GM12875 (cell line): ENCODE results near the gene LDLRAD2.

Experiments used
- H3K4me3 ChIP-seq: one replicate; pipeline ENCODE4 v1.5.1; 2011; ENCODE audit warnings: low read depth, low read length, control low read depth
- TF ChIP-seq, protein P1 (sequence below): IDR thresholded peaks from 2 replicates; pipeline ENCODE4 v1.5.1; 2011; ENCODE audit warnings: low read depth, mild to moderate bottlenecking, control low read depth, inconsistent platforms, low read length, moderate library complexity, borderline replicate concordance; ENCODE audit not compliant: insufficient read depth

The LDLRAD2 gene

DNA sequence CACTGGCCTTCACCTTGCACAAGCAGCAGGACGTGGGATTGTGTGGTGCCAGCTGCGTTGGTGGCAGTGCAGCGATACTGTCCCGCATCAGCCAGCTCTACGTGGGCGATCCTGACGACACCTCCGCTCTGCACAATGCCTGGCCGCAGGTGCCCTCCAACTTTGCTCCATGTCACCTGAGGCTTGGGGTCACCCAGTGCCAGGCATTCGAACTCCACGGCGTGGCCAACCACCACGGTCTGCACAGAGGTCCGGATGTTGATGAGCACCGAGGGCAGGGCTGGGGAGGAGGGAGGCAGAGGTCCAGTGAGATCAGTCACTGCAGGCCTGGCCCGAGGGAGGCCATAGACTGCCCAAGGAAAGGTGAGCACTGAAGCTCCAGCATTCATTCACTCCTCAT is 22.6 kb downstream of the LDLRAD2 start:
- TF ChIP-seq, protein P1, sequence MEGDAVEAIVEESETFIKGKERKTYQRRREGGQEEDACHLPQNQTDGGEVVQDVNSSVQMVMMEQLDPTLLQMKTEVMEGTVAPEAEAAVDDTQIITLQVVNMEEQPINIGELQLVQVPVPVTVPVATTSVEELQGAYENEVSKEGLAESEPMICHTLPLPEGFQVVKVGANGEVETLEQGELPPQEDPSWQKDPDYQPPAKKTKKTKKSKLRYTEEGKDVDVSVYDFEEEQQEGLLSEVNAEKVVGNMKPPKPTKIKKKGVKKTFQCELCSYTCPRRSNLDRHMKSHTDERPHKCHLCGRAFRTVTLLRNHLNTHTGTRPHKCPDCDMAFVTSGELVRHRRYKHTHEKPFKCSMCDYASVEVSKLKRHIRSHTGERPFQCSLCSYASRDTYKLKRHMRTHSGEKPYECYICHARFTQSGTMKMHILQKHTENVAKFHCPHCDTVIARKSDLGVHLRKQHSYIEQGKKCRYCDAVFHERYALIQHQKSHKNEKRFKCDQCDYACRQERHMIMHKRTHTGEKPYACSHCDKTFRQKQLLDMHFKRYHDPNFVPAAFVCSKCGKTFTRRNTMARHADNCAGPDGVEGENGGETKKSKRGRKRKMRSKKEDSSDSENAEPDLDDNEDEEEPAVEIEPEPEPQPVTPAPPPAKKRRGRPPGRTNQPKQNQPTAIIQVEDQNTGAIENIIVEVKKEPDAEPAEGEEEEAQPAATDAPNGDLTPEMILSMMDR = no peak
- H3K4me3 ChIP-seq = no peak overlapping the region

DNA sequence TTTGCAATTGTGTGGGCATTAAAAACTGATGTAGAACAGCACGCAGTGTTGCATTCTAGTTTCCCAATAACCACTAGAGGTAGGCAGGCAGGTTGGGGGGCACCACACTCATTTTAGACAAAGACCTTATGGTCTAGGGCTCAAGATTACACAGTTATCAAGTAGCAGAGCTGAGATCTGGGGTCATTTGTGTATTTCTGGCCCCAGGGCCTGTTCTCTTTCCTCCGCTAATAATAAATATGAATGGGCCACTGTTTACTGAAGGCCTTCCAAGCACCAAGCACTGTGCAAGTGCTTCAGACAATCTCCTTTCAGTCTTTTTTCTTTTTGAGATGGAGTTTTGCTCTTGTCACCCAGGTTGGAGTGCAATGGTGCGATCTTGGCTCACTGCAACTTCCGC is 23.9 kb downstream of the LDLRAD2 start:
- TF ChIP-seq, protein P1 = no peak
- H3K4me3 ChIP-seq = no peak overlapping the region

DNA sequence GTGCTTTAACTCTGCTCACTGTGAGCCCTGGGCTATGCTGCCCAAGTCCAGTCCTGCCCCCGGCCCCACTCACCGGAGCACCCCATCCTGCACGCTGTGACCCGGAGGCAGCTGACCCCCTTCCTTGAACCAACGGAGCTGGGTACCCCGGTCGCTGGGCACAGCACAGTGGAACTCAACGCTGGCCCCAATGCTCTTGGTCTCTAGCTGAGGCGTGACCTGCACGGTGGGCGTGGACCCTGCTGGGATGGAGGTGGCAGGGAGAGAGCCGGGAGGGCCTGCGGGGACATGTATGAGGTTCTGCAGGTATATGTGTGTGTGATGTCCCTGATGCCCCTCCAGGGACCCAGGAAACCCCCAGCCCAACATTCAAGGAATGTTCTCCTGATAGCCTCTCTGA is 24.7 kb downstream of the LDLRAD2 start:
- TF ChIP-seq, protein P1 = no peak
- H3K4me3 ChIP-seq = no peak overlapping the region

DNA sequence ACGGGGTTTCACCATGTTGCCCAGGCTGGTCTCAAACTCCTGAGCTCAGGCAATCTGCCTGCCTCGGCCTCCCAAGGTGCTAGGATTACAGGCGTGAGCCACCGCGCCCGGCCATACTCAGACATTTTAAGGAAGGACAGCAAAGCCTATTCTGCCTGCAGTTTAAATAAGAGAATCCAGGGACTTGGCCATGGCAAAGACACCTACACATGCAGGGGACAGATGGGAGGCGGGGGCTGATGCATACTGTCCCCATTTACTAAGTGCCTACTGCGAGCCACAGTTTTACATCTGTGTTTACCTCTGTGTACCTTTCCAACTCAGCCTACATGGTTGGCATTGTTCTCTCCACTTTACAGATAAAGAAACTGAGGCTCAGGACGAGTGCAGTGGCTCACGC is 25.4 kb downstream of the LDLRAD2 start:
- no peak overlapping the region for H3K4me3 ChIP-seq
- TF ChIP-seq, protein P1 = no peak

DNA sequence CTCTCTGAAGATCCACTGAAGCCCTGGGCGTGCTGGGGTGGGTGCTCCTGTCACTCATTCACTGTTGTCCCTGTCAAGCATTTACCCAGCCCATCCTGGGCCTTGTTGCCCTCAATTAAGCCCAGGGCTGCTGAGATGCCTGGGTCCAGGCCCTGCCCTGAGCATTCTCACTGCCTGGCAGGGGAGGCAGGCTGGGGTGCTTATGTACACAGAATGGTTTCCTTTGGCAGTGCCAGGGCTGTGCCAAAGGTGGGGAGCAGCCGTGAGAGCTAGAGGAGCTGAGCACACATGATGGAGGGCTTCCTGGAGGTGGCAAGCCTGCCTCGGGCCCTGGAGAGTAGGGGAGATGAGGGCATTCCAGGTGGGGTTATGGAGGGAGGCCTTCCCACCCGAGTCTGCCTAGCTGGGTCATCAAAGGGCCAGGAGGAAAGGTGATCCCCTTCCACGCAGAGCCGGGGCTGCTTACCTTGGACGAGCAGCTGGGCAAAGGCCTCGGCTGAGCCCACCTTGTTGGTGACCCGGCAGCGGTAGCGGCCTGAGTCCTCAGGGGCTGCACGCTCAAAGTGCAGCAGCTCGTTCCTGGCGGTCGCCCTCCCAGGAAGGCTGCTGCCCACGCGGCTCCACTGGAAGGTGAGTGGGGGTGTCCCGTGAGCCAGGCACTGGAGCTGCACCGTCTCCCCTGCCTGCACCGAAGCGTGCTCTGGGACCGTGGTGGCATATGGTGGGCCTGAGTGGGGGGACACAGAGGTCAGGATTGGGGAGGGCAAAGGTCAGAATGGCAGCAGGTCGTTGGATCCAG is 26.5 kb downstream of the LDLRAD2 start:
- H3K4me3 ChIP-seq = no peak overlapping the region
- TF ChIP-seq, protein P1 = no peak

DNA sequence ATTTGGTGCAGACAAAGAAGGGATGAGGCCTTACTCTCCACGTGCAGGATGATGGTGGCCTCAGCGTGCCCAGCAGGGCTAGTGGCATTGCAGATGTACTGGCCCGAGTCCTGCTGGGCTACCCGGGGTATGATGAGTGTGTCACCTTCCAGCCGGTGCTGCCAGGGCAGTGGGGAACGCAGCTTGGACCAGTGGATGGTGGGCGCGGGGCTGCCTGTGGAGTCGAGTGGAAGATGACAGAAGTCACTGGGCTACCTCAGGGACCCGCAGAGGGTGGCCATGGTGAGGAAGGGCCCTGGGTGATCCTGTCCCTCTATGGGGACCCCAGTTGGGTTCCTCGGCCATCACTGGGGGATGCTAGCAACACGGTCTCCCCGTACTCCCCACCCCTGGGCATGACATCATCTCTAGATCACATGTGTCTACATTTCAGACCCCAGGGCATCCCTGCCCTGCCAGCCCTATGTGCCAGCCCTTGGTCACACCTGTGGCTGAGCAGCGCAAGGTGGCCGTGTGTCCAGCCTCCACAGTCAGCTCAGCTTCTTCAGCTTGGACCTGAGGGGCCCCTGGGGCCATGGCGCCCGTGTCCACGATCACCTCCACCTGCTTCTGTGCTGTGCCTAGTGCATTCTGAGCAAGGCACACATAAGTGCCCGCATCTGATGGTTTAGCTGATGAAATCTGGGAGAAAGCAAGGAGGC is 27.4 kb downstream of the LDLRAD2 start:
- H3K4me3 ChIP-seq = no peak overlapping the region
- TF ChIP-seq, protein P1 = no peak

DNA sequence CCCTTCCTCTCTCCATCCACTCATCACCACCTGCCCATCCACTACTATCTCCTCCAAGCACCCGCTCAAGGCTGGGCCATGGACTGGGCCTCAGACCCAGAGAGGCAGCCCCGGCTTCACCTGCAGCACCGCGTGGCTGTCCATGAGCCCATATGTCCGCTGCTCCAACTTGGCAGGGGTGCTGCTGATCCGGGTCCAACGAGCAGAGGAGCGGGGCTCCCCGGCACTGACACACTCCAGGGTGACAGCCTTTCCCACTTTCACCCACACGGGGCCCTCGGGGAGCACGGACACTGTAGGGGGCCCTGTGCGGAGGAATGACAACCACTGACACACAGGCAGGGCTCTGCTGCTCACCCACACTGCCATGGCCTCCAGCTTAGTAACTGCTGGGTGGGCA is 28.9 kb downstream of the LDLRAD2 start:
- H3K4me3 ChIP-seq = no peak overlapping the region
- TF ChIP-seq, protein P1 = no peak
